NT2/D1 (cell line): ENCODE data around the gene CALML6.
"Not testable (repeated sequence)": the region's sequence is repeated elsewhere in the genome, so short reads cannot be mapped to it uniquely, and the experiment has no call there.

ENCODE experiments used
- DNase-seq: peaks from one replicate; pipeline ENCODE4 v3.0.0-alpha.2; 2011; ENCODE audit warnings: low read depth, low spot score
- H3K27me3 ChIP-seq: 2 replicates; pipeline ENCODE4 v1.6.0; 2011; ENCODE audit warnings: mild to moderate bottlenecking; ENCODE audit not compliant: insufficient read length, insufficient read depth
- H3K36me3 ChIP-seq: 2 replicates; pipeline ENCODE4 v1.6.1; 2011; ENCODE audit warnings: mild to moderate bottlenecking, low read length, mixed read lengths; ENCODE audit not compliant: insufficient read depth, insufficient read length
- H3K4me1 ChIP-seq: 2 replicates; pipeline ENCODE4 v1.5.1; 2011; ENCODE audit not compliant: insufficient read depth, insufficient read length
- H3K4me3 ChIP-seq: 2 replicates; pipeline ENCODE4 v1.5.1; 2011; ENCODE audit warnings: low read depth; ENCODE audit not compliant: insufficient read length
- H3K9ac ChIP-seq: 2 replicates; pipeline ENCODE4 v1.6.0; 2011; ENCODE audit warnings: low read depth; ENCODE audit not compliant: insufficient read length
- H3K9me3 ChIP-seq: 2 replicates; pipeline ENCODE4 v1.5.1; 2011; ENCODE audit warnings: mild to moderate bottlenecking, low read length; ENCODE audit not compliant: insufficient read depth
- SUZ12 ChIP-seq: IDR thresholded peaks from 2 replicates; pipeline ENCODE4 v1.6.1; 2011; ENCODE audit not compliant: insufficient read length, insufficient read depth; ENCODE audit errors: extremely low read depth
- YY1 ChIP-seq: IDR thresholded peaks from 2 replicates; pipeline ENCODE4 v1.6.1; 2011; ENCODE audit not compliant: insufficient read length, insufficient read depth
- ZNF274 ChIP-seq: IDR thresholded peaks from 2 replicates; pipeline ENCODE4 v1.6.1; 2011; ENCODE audit warnings: mild to moderate bottlenecking, low read depth, low read length

CALML6 gene

GRCh38 chr1:1928231-1929101 is 13.4 kb downstream of the CALML6 start:
- DNase-seq: no peak
- Histone ChIP-seq H3K4me1 (peaks cover 3% of the 10 kb centered on the region), H3K36me3 (no peaks in the 10 kb centered on the region), H3K4me3 (no peak overlapping the region), H3K9ac (no peak overlapping the region), H3K27me3 (no peaks in the 10 kb centered on the region), H3K9me3 (no peaks in the 10 kb centered on the region)
- TF ChIP-seq SUZ12 (no peak), ZNF274 (no peak), YY1 (no peak)

GRCh38 chr1:1929102-1929638 is 14.1 kb downstream of the CALML6 start:
- Histone ChIP-seq H3K9me3 (peaks cover 2% of the 10 kb centered on the region; the same call in 1 of the 2 replicates), H3K4me1 (no peaks in the 10 kb centered on the region), H3K4me3 (no peak overlapping the region), H3K36me3 (no peaks in the 10 kb centered on the region), H3K27me3 (no peaks in the 10 kb centered on the region), H3K9ac (no peak overlapping the region)
- no peak for DNase-seq
- TF ChIP-seq SUZ12 (no peak), YY1 (no peak), ZNF274 (no peak)

- no peak for TF ChIP-seq YY1
- TF ChIP-seq ZNF274: no peak
- no peak for TF ChIP-seq SUZ12
- no peak overlapping the region for H3K4me3 ChIP-seq
- H3K36me3 ChIP-seq: no peaks in the 10 kb centered on the region
- DNase-seq: no peak
- H3K4me1 ChIP-seq: no peaks in the 10 kb centered on the region
- H3K9ac ChIP-seq: no peak overlapping the region
- peaks cover 9% of the 10 kb centered on the region; the same call in 1 of the 2 replicates for H3K9me3 ChIP-seq
- H3K27me3 ChIP-seq: no peaks in the 10 kb centered on the region
Observed at GRCh38 chr1:1929639-1930545, 14.8 kb downstream of the CALML6 start.

GRCh38 chr1:1934848-1935247 is 19.8 kb downstream of the CALML6 start:
- not testable (repeated sequence) for H3K36me3 ChIP-seq, H3K27me3 ChIP-seq, H3K4me3 ChIP-seq, DNase-seq, H3K4me1 ChIP-seq, H3K9ac ChIP-seq
- H3K9me3 ChIP-seq: peaks cover 14% of the 10 kb centered on the region; the same call in 1 of the 2 replicates

GRCh38 chr1:1937061-1937460 is 22.0 kb downstream of the CALML6 start:
- Histone ChIP-seq H3K9me3 (peaks cover 14% of the 10 kb centered on the region; the same call in 1 of the 2 replicates), H3K36me3 (no peaks in the 10 kb centered on the region), H3K27me3 (no peaks in the 10 kb centered on the region), H3K4me1 (no peaks in the 10 kb centered on the region), H3K9ac (no peak overlapping the region), H3K4me3 (no peak overlapping the region)
- no peak for DNase-seq
- no peak for TF ChIP-seq SUZ12
- no peak for TF ChIP-seq ZNF274
- no peak for TF ChIP-seq YY1

- DNase-seq: no peak
- H3K9me3 ChIP-seq: peaks cover 14% of the 10 kb centered on the region; the same call in 1 of the 2 replicates
Observed at GRCh38 chr1:1937549-1938275, 22.7 kb downstream of the CALML6 start.

More at GRCh38 chr1:1937549-1938275, 22.7 kb downstream of the CALML6 start:
- Histone ChIP-seq H3K27me3 (no peaks in the 10 kb centered on the region), H3K4me3 (no peak overlapping the region), H3K4me1 (peaks cover 3% of the 10 kb centered on the region), H3K9ac (no peak overlapping the region), H3K36me3 (no peaks in the 10 kb centered on the region)
- no peak for TF ChIP-seq YY1
- TF ChIP-seq SUZ12: no peak
- TF ChIP-seq ZNF274: no peak
